Hematopoietic multipotent progenitor cell treated with erythropoietin and hydrocortisone succinate and interleukin-3 and kit ligand, for 8 days (in vitro differentiated cells): ENCODE measurements around the gene VDAC1.
"Not testable (repeated sequence)": the region's sequence is repeated elsewhere in the genome, so short reads cannot be mapped to it uniquely, and the experiment has no call there.

Experiments
- DNase-seq: peaks from one replicate; pipeline ENCODE4 v3.0.0-alpha.2; 2015

VDAC1 gene

GRCh38 chr5:133994297-133994989 lies 10.3 kb downstream of the VDAC1 start:
- no peak for DNase-seq

- DNase-seq: no peak
Observed at GRCh38 chr5:133993185-133993936, 11.4 kb downstream of the VDAC1 start.

GRCh38 chr5:133992429-133993155 lies 12.2 kb downstream of the VDAC1 start:
- no peak for DNase-seq

GRCh38 chr5:133991171-133991910 lies 13.4 kb downstream of the VDAC1 start:
- DNase-seq: no peak

GRCh38 chr5:133990396-133990795 lies 14.4 kb downstream of the VDAC1 start:
- no peak for DNase-seq

GRCh38 chr5:133985540-133986180 lies 19.1 kb downstream of the VDAC1 start:
- DNase-seq: no peak

GRCh38 chr5:133983674-133984073 lies 21.1 kb downstream of the VDAC1 start:
- DNase-seq: no peak

GRCh38 chr5:133981714-133982113 lies 23.1 kb downstream of the VDAC1 start:
- no peak for DNase-seq

GRCh38 chr5:133980652-133981051 lies 24.1 kb downstream of the VDAC1 start:
- DNase-seq: no peak

GRCh38 chr5:133978943-133979342 lies 25.8 kb downstream of the VDAC1 start:
- DNase-seq: no peak

- no peak for DNase-seq
Observed at GRCh38 chr5:133977858-133978257, 26.9 kb downstream of the VDAC1 start.

GRCh38 chr5:133977161-133977787 lies 27.5 kb downstream of the VDAC1 start:
- no peak for DNase-seq

GRCh38 chr5:133975546-133975945 lies 29.2 kb downstream of the VDAC1 start:
- DNase-seq: not testable (repeated sequence)

GRCh38 chr5:133974142-133974541 lies 30.6 kb downstream of the VDAC1 start:
- DNase-seq: no peak

GRCh38 chr5:133970325-133970909 lies 34.4 kb downstream of the VDAC1 start:
- no peak for DNase-seq

GRCh38 chr5:133969654-133970324 lies 35.0 kb downstream of the VDAC1 start:
- DNase-seq: peak; percentile 23

- peak; percentile 98 for DNase-seq
Observed at GRCh38 chr5:133968204-133968980, 36.4 kb downstream of the VDAC1 start, which contains the start of gene C5orf15. TSS of gene C5orf15 (minus strand) at chr5:133968625. CDS start at chr5:133968584, 41 bp downstream.

- DNase-seq: peak; percentile 33
Observed at GRCh38 chr5:133967698-133968203, 37.0 kb downstream of the VDAC1 start.

GRCh38 chr5:133967124-133967523 lies 37.7 kb downstream of the VDAC1 start:
- DNase-seq: no peak

- no peak for DNase-seq
Observed at GRCh38 chr5:133966090-133966489, 38.7 kb downstream of the VDAC1 start.
